Measurements from ENCODE around the gene GSTA2. TPM values are rescaled to one million over a fixed set of nuclear protein-coding genes. Genes with fewer than 3 reads are reported as not detected.
A peak's percentile ranks its signal among the peaks of the same experiment; 100 is the strongest.

Gene GSTA2
- total and polyA plus RNA-seq, 2 of the 13 experiments (the other 11 are each of a cell fraction or from before 2014, with no cell fraction given) = 0.75 to 13.7 TPM

DNA sequence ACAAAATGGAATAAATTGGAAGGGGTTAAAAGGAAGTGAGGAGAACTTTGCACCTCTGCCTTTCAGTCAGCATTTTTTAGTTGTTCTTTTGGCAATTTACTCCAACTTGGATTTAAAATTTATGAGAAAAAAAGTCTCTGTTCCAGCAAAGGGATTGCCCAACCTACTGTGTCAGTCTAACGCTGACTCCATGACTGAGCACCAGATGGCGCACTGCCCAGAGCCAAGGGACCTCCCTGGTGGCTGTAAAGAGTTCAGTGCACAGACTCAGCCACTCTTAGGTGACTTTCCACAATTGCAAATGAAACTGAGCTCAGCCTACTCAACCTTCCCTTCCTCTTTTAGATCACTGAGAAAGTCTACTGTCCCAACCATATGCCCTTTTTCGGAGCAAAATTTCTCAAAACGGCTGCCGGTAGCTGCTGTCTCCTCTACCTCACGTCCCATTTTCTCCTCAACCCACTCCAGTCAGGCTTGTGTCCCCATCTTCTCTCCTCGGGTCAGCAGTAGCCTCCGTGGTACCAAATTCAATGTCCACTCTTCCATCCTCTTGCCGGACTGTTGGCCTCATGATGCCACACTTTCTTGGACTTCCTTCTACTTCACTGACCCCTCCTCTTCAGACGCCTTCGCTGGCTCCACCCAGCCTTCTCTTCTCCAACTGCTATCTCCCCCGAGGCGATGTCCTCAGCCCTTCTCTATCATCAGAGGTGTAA, 38.7 kb downstream of the GSTA2 start (continued):
- TF ChIP-seq HNF4A (CRISPR knock-in tag; IDR thresholded peaks at IDR 0.05) (peak; percentile 55), SP2 (CRISPR knock-in tag; IDR thresholded peaks at IDR 0.05) (no peak), ZNF547 (CRISPR knock-in tag; IDR thresholded peaks at IDR 0.05) (no peak), ZNF720 (CRISPR knock-in tag; IDR thresholded peaks at IDR 0.05) (no peak), ZNF256 (CRISPR knock-in tag; conservative IDR thresholded peaks at IDR 0.05) (no peak), EED (CRISPR knock-in tag; IDR thresholded peaks at IDR 0.05) (no peak), ZFP82 (CRISPR knock-in tag; IDR thresholded peaks at IDR 0.05; ENCODE audit: borderline replicate concordance) (no peak), HNF4G (IDR thresholded peaks at IDR 0.05; ENCODE audit: borderline replicate concordance, low read depth, low read length) (no peak), HNF4G (CRISPR knock-in tag; IDR thresholded peaks at IDR 0.05; ENCODE audit: borderline replicate concordance, low read depth) (no peak; the same call in 1 of the 2 replicates), KDM3A (CRISPR knock-in tag; IDR thresholded peaks at IDR 0.05; ENCODE audit: low read depth) (peak; percentile 72; the same call in 1 of the 2 replicates), GABPA (IDR thresholded peaks at IDR 0.05; ENCODE audit: low read depth, low read length) (no peak), GABPA (CRISPR knock-in tag; IDR thresholded peaks at IDR 0.05; ENCODE audit: low read depth) (no peak), KLF9 (CRISPR knock-in tag; IDR thresholded peaks at IDR 0.05; ENCODE audit: low read depth) (no peak; the same call in 1 of the 2 replicates), ZNF678 (CRISPR knock-in tag; IDR thresholded peaks at IDR 0.05) (no peak), ZNF446 (CRISPR knock-in tag; IDR thresholded peaks at IDR 0.05) (no peak), ZSCAN29 (CRISPR knock-in tag; conservative IDR thresholded peaks at IDR 0.05) (no peak)
- TF ChIP-seq, protein P1, sequence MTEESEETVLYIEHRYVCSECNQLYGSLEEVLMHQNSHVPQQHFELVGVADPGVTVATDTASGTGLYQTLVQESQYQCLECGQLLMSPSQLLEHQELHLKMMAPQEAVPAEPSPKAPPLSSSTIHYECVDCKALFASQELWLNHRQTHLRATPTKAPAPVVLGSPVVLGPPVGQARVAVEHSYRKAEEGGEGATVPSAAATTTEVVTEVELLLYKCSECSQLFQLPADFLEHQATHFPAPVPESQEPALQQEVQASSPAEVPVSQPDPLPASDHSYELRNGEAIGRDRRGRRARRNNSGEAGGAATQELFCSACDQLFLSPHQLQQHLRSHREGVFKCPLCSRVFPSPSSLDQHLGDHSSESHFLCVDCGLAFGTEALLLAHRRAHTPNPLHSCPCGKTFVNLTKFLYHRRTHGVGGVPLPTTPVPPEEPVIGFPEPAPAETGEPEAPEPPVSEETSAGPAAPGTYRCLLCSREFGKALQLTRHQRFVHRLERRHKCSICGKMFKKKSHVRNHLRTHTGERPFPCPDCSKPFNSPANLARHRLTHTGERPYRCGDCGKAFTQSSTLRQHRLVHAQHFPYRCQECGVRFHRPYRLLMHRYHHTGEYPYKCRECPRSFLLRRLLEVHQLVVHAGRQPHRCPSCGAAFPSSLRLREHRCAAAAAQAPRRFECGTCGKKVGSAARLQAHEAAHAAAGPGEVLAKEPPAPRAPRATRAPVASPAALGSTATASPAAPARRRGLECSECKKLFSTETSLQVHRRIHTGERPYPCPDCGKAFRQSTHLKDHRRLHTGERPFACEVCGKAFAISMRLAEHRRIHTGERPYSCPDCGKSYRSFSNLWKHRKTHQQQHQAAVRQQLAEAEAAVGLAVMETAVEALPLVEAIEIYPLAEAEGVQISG (CRISPR knock-in tag; IDR thresholded peaks at IDR 0.05) = peak; percentile 65
- TF ChIP-seq, protein P2, sequence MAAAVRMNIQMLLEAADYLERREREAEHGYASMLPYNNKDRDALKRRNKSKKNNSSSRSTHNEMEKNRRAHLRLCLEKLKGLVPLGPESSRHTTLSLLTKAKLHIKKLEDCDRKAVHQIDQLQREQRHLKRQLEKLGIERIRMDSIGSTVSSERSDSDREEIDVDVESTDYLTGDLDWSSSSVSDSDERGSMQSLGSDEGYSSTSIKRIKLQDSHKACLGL (CRISPR knock-in tag; IDR thresholded peaks at IDR 0.05) = no peak
- TF ChIP-seq, protein P3, sequence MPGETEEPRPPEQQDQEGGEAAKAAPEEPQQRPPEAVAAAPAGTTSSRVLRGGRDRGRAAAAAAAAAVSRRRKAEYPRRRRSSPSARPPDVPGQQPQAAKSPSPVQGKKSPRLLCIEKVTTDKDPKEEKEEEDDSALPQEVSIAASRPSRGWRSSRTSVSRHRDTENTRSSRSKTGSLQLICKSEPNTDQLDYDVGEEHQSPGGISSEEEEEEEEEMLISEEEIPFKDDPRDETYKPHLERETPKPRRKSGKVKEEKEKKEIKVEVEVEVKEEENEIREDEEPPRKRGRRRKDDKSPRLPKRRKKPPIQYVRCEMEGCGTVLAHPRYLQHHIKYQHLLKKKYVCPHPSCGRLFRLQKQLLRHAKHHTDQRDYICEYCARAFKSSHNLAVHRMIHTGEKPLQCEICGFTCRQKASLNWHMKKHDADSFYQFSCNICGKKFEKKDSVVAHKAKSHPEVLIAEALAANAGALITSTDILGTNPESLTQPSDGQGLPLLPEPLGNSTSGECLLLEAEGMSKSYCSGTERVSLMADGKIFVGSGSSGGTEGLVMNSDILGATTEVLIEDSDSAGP (CRISPR knock-in tag; IDR thresholded peaks at IDR 0.05; ENCODE audit: borderline replicate concordance) = peak; percentile 67
- TF ChIP-seq, protein P4, sequence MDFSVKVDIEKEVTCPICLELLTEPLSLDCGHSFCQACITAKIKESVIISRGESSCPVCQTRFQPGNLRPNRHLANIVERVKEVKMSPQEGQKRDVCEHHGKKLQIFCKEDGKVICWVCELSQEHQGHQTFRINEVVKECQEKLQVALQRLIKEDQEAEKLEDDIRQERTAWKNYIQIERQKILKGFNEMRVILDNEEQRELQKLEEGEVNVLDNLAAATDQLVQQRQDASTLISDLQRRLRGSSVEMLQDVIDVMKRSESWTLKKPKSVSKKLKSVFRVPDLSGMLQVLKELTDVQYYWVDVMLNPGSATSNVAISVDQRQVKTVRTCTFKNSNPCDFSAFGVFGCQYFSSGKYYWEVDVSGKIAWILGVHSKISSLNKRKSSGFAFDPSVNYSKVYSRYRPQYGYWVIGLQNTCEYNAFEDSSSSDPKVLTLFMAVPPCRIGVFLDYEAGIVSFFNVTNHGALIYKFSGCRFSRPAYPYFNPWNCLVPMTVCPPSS (IDR thresholded peaks at IDR 0.05) = no peak
- TF ChIP-seq, protein P5, sequence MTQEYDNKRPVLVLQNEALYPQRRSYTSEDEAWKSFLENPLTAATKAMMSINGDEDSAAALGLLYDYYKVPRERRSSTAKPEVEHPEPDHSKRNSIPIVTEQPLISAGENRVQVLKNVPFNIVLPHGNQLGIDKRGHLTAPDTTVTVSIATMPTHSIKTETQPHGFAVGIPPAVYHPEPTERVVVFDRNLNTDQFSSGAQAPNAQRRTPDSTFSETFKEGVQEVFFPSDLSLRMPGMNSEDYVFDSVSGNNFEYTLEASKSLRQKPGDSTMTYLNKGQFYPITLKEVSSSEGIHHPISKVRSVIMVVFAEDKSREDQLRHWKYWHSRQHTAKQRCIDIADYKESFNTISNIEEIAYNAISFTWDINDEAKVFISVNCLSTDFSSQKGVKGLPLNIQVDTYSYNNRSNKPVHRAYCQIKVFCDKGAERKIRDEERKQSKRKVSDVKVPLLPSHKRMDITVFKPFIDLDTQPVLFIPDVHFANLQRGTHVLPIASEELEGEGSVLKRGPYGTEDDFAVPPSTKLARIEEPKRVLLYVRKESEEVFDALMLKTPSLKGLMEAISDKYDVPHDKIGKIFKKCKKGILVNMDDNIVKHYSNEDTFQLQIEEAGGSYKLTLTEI (CRISPR knock-in tag; conservative IDR thresholded peaks at IDR 0.05) = no peak
- TF ChIP-seq, protein P6, sequence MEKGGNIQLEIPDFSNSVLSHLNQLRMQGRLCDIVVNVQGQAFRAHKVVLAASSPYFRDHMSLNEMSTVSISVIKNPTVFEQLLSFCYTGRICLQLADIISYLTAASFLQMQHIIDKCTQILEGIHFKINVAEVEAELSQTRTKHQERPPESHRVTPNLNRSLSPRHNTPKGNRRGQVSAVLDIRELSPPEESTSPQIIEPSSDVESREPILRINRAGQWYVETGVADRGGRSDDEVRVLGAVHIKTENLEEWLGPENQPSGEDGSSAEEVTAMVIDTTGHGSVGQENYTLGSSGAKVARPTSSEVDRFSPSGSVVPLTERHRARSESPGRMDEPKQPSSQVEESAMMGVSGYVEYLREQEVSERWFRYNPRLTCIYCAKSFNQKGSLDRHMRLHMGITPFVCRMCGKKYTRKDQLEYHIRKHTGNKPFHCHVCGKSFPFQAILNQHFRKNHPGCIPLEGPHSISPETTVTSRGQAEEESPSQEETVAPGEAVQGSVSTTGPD (CRISPR knock-in tag; IDR thresholded peaks at IDR 0.05) = no peak
